Transverse colon (tissue), 4 donors: Measurements from ENCODE around the gene TPCN2.

Experiments
- EP300 ChIP-seq: sonication (generic); formaldehyde crosslinking; IDR thresholded peaks from one replicate; pipeline ENCODE4 v1.6.1; 2017; ENCODE audit warnings: antibody characterized with exemption, low read depth
- POLR2A ChIP-seq: fragments of 450-650 bp; IDR thresholded peaks from one replicate; pipeline ENCODE4 v1.6.1; 2016; ENCODE audit warnings: antibody characterized with exemption, mild to moderate bottlenecking, moderate library complexity
- POLR2AphosphoS5 ChIP-seq, 3 donors: sonication (generic); formaldehyde crosslinking; IDR thresholded peaks; one replicate each; pipeline ENCODE4 v1.6.1; 2016; ENCODE audit warnings: antibody characterized with exemption in 3 of 3
- TF ChIP-seq, protein P1 (sequence below), 5 experiments: fragments of 200-600 bp in 3 of 5; fragments of 450-650 bp in 2 of 5; sonication (generic) in 3 of 5; IDR thresholded peaks; 1 replicate in 2 of 5; 2 replicates in 3 of 5; pipeline ENCODE4 v1.5.1; 2016 to 2017; ENCODE audit warnings: antibody characterized with exemption in 5 of 5, inconsistent platforms in 3 of 5, mild to moderate bottlenecking in 2 of 5, moderate library complexity in 1 of 5

GRCh38 chr11:69180226-69180625 is 131.5 kb downstream of the TPCN2 start:
- TF ChIP-seq, protein P1, sequence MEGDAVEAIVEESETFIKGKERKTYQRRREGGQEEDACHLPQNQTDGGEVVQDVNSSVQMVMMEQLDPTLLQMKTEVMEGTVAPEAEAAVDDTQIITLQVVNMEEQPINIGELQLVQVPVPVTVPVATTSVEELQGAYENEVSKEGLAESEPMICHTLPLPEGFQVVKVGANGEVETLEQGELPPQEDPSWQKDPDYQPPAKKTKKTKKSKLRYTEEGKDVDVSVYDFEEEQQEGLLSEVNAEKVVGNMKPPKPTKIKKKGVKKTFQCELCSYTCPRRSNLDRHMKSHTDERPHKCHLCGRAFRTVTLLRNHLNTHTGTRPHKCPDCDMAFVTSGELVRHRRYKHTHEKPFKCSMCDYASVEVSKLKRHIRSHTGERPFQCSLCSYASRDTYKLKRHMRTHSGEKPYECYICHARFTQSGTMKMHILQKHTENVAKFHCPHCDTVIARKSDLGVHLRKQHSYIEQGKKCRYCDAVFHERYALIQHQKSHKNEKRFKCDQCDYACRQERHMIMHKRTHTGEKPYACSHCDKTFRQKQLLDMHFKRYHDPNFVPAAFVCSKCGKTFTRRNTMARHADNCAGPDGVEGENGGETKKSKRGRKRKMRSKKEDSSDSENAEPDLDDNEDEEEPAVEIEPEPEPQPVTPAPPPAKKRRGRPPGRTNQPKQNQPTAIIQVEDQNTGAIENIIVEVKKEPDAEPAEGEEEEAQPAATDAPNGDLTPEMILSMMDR (IDR thresholded peaks at IDR 0.05) = no peak
- no peak for TF ChIP-seq POLR2A
- TF ChIP-seq EP300 = no peak
- TF ChIP-seq POLR2AphosphoS5 (IDR thresholded peaks at IDR 0.05) = no peak
